Measurements from ENCODE around the gene PIN4.
"Not testable (repeated sequence)": the region's sequence is repeated elsewhere in the genome, so short reads cannot be mapped to it uniquely, and the experiment has no call there.

Gene PIN4

GRCh38 chrX:72202792-72203401 lies 21.3 kb downstream of the PIN4 start:
- no peak for DNase-seq

DNA sequence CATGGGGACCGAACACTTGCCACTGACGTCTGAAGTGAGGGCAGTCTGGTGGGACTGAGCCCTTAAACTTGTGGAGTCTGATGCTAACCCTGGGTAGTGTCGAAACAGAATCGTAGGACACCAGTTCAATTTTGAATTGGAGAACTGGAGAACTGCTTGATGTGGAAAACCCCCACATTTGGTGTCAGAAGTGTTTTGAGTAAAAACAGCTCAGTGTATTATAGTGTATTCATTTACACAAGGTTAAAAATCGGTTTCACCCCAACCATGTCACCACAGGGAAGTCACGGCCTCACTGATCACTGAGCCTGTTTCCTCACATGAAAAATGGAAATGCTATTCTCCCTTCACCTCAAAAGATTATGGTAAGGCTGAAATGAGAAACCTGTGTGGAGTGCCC lies 21.9 kb downstream of the PIN4 start:
- DNase-seq: no peak

DNA sequence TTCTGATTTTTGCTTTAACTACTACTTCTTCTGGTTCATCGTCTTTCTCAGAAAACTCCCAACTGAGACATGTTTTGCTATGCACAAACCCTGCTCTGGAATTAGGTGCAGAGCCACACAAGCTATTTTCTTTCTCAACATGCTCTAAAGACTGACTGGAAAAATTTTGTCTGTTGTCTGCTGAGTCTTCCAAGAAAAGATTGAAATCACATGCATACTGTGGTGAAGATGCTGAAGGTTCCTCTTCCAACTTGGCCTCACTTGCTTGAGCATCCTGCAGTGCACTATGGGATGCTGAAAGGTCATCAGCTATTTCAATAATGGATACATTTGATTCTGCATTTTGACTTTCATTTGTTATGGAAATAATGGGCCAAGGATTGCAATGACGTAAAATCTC lies 24.1 kb downstream of the PIN4 start:
- no peak for DNase-seq

DNA sequence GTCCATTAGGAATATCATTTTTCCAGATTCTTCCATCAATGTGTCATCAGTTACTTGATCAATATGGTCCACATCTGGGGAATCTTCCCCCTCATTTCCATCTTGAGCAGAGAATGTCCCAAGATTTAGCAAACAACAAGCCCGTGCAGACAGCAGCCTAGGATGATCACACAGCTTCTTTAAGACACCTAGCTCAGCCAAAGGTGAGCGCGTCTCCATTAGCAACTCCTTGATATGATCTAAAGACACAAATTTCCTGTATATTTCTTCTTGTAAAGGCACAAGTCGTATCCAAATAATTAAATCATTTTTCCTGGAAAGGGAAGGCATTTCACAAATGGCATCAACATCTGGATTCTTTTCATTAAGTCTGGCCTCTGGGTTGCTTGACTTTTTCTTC lies 25.8 kb downstream of the PIN4 start:
- no peak for DNase-seq

- DNase-seq: no peak
Observed at GRCh38 chrX:72208126-72208800, 26.7 kb downstream of the PIN4 start.

- DNase-seq: no peak
Observed at GRCh38 chrX:72216973-72217372, 35.4 kb downstream of the PIN4 start.

- DNase-seq: not testable (repeated sequence)
Observed at GRCh38 chrX:72220375-72220774, 38.8 kb downstream of the PIN4 start.

- no peak for DNase-seq
Observed at GRCh38 chrX:72230290-72230689, 48.7 kb downstream of the PIN4 start.

DNA sequence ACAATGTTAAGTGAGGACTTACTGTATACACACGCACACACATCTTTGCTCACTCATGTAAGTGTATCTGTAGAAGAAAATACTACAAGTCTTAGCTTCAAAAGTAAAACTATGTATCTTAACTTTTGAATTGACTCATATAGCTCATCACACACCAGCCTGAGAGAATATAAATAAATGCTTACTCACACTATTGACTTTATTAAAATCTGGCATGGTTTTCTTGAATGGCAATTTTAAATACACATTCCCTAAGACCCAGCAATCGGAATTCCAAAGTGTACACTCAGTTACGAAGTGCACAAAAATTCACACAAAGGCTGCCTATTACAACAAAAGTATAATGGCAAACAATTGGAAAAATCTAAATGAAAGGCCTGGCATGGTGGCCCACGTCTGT lies 55.3 kb downstream of the PIN4 start:
- DNase-seq: no peak

GRCh38 chrX:72238183-72238582 lies 56.6 kb downstream of the PIN4 start:
- DNase-seq: no peak

- peak; percentile 83 for DNase-seq
Observed at GRCh38 chrX:72238721-72239475, 57.3 kb downstream of the PIN4 start, which contains the start of gene ERCC6L. Gene ERCC6L (minus strand): TSS chrX:72239027. CDS start chrX:72238911, 116 bp downstream.

DNA sequence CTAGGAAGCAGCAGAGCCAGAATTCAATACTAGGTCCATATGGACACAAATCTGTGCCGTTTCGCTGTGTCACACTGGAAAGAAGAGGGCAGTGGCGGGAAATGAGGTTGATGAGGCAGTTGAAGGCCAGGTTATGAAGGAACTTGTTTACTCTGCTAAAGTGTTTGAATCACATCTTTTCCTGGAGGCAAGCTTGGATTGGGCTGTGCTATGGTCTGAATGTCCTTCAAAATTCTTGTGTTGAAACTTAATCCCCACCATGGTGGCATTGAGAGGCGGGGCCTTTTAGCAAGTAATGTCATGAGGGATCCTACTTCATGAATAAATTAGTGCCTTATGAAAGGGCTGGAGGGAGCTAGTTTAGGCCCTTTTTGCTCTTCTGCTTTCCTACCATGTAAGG lies 59.4 kb downstream of the PIN4 start:
- DNase-seq: no peak

DNA sequence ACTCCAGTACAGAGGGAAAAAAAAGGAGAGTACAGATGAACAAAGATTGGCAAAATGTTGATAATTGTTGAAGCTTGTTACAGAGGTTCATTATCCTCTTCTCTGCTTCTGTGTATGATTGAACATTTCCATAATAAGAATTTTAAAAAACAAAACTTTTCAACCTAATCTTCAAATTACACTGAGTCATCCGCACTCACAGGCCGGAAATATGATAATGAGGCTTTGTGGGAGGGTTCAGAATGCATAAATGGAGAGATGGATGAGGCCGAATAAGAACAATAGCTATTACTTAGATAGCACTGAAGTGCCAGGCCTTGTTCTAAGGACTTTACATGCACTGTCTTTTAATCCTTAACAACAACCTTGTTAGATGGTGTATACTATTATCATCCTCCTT lies 61.9 kb downstream of the PIN4 start:
- no peak for DNase-seq

GRCh38 chrX:72245461-72246089 lies 64.0 kb downstream of the PIN4 start:
- DNase-seq: peak; percentile 36

DNA sequence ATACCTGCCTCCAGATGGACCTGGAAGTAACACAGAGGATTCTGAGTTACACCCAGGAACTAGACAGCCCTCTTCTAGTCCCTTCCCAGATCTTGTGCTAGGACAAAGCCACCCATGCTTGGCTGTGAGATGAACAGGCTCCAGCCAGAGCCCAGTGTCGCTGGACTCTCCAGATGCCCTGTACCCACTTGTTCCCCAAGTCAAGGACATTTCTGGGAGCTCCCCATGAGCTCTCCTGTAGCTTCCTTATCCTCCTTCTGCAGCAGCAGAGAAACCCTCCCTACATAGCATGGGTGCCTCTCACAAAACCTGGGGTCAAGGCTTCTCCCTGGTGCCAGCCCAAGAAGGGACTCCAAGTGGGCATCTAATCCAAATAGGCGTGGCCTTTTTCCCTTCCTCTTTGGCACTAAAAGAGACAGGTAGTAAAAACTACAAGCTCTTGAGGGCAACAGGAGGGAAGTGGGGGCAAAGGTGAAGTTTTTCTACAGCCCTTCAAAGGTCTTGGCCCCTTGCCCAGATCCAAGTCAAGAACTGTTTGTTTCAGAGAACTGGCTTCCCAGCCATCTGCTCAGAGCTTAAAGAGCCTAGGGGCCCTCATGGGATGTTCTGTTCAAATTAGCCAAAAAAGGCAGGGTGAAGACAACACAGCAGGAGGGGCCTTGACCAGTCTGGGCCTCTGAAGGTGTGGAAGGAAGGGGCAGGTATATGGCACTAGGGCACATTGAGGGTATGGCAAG lies 65.8 kb downstream of the PIN4 start:
- no peak for DNase-seq

All from stimulated activated CD4-positive, alpha-beta T cell treated with anti-CD3 and anti-CD28 coated beads, Interleukin-4, amount 100 ng/mL, for 24 hours (primary cell).